Measurements from ENCODE around the gene LGALS3BP.

The LGALS3BP gene

DNA sequence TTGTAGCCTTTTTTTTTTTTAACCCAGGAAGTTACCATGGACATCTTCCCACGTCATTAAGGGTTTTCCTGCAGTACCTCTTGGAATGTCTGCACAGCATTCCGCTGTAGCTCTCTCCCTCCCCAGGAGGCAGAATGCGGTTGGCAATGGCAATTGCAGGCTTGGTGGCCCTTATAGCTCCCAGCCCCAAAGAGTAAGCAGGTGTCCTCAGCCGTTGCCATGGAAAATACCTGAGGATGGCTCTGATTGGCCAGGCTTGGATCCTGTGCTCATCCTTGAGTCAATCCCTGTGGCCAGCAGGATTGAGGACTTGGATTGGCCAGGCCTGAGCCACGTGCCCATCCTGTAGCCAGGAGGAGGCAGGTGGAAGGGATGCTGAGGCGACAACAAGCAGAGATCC is 39.0 kb downstream of the LGALS3BP start:
- Histone ChIP-seq H3K4me3 (no peak overlapping the region), H3K27ac (no peak overlapping the region)
- TF ChIP-seq, protein P1, sequence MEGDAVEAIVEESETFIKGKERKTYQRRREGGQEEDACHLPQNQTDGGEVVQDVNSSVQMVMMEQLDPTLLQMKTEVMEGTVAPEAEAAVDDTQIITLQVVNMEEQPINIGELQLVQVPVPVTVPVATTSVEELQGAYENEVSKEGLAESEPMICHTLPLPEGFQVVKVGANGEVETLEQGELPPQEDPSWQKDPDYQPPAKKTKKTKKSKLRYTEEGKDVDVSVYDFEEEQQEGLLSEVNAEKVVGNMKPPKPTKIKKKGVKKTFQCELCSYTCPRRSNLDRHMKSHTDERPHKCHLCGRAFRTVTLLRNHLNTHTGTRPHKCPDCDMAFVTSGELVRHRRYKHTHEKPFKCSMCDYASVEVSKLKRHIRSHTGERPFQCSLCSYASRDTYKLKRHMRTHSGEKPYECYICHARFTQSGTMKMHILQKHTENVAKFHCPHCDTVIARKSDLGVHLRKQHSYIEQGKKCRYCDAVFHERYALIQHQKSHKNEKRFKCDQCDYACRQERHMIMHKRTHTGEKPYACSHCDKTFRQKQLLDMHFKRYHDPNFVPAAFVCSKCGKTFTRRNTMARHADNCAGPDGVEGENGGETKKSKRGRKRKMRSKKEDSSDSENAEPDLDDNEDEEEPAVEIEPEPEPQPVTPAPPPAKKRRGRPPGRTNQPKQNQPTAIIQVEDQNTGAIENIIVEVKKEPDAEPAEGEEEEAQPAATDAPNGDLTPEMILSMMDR (IDR thresholded peaks at IDR 0.05) = no peak
- DNase-seq (ENCODE audit: low spot score) = no peak

DNA sequence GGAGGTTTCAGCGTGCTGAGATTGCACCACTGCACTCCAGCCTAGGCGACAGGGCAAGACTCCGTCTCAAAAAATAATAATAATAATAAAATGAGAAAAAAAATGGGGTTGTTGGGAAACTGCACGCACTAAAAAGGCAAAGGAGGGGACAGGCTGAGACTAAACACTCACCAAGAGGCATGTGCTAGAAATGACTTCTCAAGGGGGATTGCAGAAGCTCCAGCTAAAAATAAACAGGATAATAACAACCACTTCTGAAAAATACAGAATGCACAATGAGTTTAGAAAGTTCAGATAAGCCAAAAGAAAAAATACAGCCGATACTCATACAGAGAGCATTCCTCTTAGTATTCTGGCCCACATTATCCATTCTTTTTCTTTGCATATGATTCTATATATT is 39.5 kb downstream of the LGALS3BP start:
- H3K27ac ChIP-seq = no peak overlapping the region
- no peak for DNase-seq (ENCODE audit: low spot score)
- TF ChIP-seq, protein P1 (IDR thresholded peaks at IDR 0.05) = no peak

DNA sequence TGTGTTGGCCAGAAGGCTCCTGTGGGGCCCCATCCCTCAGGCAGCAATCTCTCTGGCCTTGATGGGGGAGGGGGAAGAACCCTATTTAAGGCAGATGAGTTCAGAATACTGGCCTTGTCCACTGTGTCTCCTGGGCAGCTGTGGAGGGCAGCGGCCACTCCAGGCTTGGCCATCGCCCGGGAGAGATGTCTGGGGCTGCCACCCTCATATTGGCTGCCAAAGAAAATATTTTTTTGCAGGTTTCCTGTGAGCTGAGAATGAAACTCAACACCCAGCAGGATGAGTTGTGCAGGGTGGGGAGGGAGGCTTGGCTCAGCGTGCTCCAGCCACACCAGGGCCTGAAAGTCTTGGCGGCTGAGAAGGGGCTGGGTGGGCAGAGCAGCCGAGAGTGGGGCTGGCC is 40.1 kb downstream of the LGALS3BP start:
- H3K4me3 ChIP-seq = no peak overlapping the region
- TF ChIP-seq, protein P1 (IDR thresholded peaks at IDR 0.05) = no peak

More for the DNA sequence above, 39.5 kb downstream of the LGALS3BP start:
- H3K4me3 ChIP-seq = no peak overlapping the region

GRCh38 chr17:78937561-78937960 is 42.2 kb downstream of the LGALS3BP start:
- no peak overlapping the region for H3K4me3 ChIP-seq
- no peak overlapping the region for H3K27ac ChIP-seq
- TF ChIP-seq, protein P1 (IDR thresholded peaks at IDR 0.05) = no peak
- no peak for DNase-seq (ENCODE audit: low spot score)

More for the DNA sequence above, 40.1 kb downstream of the LGALS3BP start:
- no peak overlapping the region for H3K27ac ChIP-seq
- no peak for DNase-seq (ENCODE audit: low spot score)

DNA sequence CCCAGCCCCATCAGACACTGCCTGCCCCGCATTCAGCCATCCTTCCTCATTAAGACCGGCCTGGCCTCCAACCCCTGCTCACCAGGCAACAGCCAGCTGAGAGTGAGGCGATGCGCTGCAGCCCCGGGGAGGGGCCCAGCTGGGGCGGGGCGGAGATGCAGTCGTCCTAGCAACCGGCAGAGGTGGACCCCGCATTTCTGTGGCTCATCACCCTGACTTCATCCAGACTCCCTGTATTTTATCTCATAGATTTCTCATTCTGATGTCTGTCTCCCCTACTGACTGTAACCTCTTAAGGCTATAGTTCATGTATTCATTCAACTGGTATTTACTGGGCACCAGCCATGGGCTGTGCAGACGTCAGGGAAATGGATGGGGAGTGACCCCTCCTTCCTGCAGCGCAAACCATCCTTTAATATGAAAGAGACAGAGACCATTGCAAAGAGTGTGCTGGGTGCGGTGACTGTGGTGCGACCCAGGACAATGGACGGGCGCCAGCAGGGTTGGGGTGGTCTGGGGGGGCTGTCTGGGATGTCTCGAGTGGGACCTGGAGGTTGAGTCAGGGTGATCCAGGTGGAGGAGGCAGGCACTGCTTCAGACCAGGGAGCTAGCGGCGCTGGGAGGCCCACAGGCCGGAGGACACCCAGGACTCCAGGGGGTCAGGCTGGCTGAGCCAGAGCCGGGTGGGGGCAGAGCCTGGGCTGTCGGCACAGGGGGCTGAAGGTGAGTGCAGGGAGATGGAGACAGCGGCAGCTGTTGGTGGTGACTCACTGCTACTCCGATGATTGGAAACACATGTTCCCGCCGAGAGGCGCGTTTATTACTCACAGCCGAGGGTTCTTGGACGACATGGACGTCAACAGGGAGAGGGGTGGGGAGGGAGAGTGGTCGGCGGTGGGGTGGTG is 44.1 kb downstream of the LGALS3BP start:
- DNase-seq (ENCODE audit: low spot score) = peak; percentile 90
- Histone ChIP-seq H3K4me3 (no peak overlapping the region), H3K27ac (peak overlapping the region; percentile 90 to 93)
- TF ChIP-seq, protein P1 (IDR thresholded peaks at IDR 0.05) = no peak

- Histone ChIP-seq H3K27ac (peak overlapping the region; percentile 90 to 93), H3K4me3 (peak overlapping the region; percentile 61)
- DNase-seq (ENCODE audit: low spot score) = no peak
- TF ChIP-seq, protein P1 (IDR thresholded peaks at IDR 0.05) = no peak
Measured at GRCh38 chr17:78934681-78935418, 44.9 kb downstream of the LGALS3BP start.
